Glutamatergic neuron (in vitro differentiated cells): ENCODE measurements around the gene B3GALNT1. TPM values are rescaled to one million over a fixed set of nuclear protein-coding genes. Genes with fewer than 3 reads are reported as not detected.

ENCODE experiments used
- DNase-seq: peaks from one replicate; pipeline ENCODE4 v3.0.0; 2022
- H3K27ac Mint-ChIP-seq: one replicate; pipeline ENCODE4 v1.8.0; 2020; ENCODE audit warnings: mild to moderate bottlenecking, mixed read lengths, inconsistent platforms; ENCODE audit not compliant: unreplicated experiment
- H3K27me3 Mint-ChIP-seq: one replicate; pipeline ENCODE4 v1.8.0; 2020; ENCODE audit warnings: mild to moderate bottlenecking, moderate library complexity, mixed read lengths, inconsistent platforms; ENCODE audit not compliant: unreplicated experiment
- H3K36me3 Mint-ChIP-seq: one replicate; pipeline ENCODE4 v1.8.0; 2020; ENCODE audit warnings: mild to moderate bottlenecking, mixed read lengths, inconsistent platforms; ENCODE audit not compliant: unreplicated experiment
- H3K4me1 Mint-ChIP-seq: one replicate; pipeline ENCODE4 v1.8.0; 2020; ENCODE audit warnings: mild to moderate bottlenecking, low read depth, mixed read lengths, inconsistent platforms; ENCODE audit not compliant: unreplicated experiment
- H3K4me3 Mint-ChIP-seq: one replicate; pipeline ENCODE4 v1.8.0; 2020; ENCODE audit warnings: mild to moderate bottlenecking, mixed read lengths, inconsistent platforms; ENCODE audit not compliant: unreplicated experiment
- H3K9me3 Mint-ChIP-seq: one replicate; pipeline ENCODE4 v1.8.0; 2020; ENCODE audit warnings: mild to moderate bottlenecking, moderate library complexity, mixed read lengths, inconsistent platforms; ENCODE audit not compliant: unreplicated experiment
- total RNA-seq: library from RNA; stranded (reverse); fragmentation: NEBNext Ultra II Directional; extraction: Animal tissue kit (Norgen Biotek cat#: 25700); gene quantifications from one replicate; pipeline ENCODE4 v1.2.1, GENCODE V29; 2021; ENCODE audit not compliant: unreplicated experiment
- TF ChIP-seq, protein P1 (sequence below): fragments of 200-600 bp; sonication (generic); IDR thresholded peaks from one replicate; pipeline ENCODE4 v1.5.0; 2021; ENCODE audit not compliant: partially characterized antibody, unreplicated experiment

The B3GALNT1 gene
- total RNA-seq, 1 donor from 2014 or later, result 2.6 TPM

DNA sequence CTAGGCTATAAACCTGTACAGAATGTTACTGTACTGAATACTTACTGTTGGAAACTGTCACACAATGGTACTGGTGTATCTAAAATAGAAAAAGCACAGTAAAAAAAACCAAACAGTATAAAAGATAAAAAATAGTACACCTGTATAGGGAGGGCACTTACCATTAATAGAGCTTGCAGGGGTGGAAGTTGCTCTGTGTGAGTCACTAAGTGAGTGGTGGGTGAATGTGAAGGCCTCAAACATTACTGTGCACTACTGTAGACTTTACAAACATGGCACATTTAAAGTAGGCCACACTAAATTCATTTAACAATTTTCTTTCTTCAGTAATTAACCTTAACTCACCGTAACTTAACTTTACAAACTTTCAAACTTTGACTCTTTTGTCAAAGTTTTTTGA lies 22.0 kb downstream of the B3GALNT1 start:
- H3K36me3 Mint-ChIP-seq, result no peaks in the 10 kb centered on the region
- H3K4me3 Mint-ChIP-seq, result no peak overlapping the region
- TF ChIP-seq, protein P1, sequence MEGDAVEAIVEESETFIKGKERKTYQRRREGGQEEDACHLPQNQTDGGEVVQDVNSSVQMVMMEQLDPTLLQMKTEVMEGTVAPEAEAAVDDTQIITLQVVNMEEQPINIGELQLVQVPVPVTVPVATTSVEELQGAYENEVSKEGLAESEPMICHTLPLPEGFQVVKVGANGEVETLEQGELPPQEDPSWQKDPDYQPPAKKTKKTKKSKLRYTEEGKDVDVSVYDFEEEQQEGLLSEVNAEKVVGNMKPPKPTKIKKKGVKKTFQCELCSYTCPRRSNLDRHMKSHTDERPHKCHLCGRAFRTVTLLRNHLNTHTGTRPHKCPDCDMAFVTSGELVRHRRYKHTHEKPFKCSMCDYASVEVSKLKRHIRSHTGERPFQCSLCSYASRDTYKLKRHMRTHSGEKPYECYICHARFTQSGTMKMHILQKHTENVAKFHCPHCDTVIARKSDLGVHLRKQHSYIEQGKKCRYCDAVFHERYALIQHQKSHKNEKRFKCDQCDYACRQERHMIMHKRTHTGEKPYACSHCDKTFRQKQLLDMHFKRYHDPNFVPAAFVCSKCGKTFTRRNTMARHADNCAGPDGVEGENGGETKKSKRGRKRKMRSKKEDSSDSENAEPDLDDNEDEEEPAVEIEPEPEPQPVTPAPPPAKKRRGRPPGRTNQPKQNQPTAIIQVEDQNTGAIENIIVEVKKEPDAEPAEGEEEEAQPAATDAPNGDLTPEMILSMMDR, result no peak
- no peak overlapping the region for H3K27ac Mint-ChIP-seq
- no peaks in the 10 kb centered on the region for H3K9me3 Mint-ChIP-seq
- no peaks in the 10 kb centered on the region for H3K27me3 Mint-ChIP-seq
- H3K4me1 Mint-ChIP-seq, result no peaks in the 10 kb centered on the region
- no peak for DNase-seq

DNA sequence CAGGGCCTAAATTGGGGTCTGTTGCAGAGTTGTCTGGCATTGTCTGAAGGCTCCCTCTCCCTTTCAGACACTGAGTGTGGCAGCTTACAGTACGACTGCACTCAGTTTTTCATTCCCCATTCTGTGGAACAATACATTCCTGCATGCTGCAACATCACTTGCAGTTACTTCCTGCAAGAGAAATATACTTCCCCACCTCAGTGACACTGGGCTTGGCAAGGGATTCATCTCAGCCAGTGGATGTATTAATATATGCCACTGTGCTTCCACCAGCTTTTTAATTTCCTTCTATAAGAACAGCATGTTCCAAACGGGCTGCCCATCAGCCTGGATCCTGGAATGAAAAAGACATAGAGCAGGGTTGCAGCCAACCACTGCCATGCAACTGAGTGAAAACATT lies 23.1 kb downstream of the B3GALNT1 start:
- H3K9me3 Mint-ChIP-seq, result no peaks in the 10 kb centered on the region
- no peaks in the 10 kb centered on the region for H3K36me3 Mint-ChIP-seq
- TF ChIP-seq, protein P1, result no peak
- no peak overlapping the region for H3K4me3 Mint-ChIP-seq
- no peak overlapping the region for H3K27ac Mint-ChIP-seq
- H3K4me1 Mint-ChIP-seq, result peaks cover 3% of the 10 kb centered on the region
- no peak for DNase-seq
- H3K27me3 Mint-ChIP-seq, result no peaks in the 10 kb centered on the region

DNA sequence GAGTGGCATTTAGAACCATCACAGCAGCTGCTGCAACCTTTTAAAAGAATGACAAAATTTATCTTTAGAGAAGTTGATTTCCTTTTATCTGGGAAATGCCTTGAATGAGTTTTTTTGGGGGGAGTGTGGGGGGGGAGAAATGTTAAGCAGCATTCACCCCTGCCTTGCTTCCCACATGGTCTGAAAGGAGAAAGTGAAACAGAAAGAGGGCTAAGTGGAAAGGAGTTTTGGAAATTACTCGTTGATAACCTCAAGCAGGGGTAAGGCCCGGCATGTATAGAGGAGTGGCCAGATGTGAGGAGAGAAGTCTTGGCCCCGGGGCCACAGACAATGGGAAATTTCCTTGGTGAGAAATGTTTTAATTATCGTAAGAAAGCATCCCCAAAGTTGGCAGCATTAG lies 23.5 kb downstream of the B3GALNT1 start:
- no peaks in the 10 kb centered on the region for H3K9me3 Mint-ChIP-seq
- TF ChIP-seq, protein P1, result no peak
- H3K27ac Mint-ChIP-seq, result no peak overlapping the region
- H3K27me3 Mint-ChIP-seq, result no peaks in the 10 kb centered on the region
- H3K4me1 Mint-ChIP-seq, result peaks cover 6% of the 10 kb centered on the region
- no peaks in the 10 kb centered on the region for H3K36me3 Mint-ChIP-seq
- no peak overlapping the region for H3K4me3 Mint-ChIP-seq
- DNase-seq, result no peak

DNA sequence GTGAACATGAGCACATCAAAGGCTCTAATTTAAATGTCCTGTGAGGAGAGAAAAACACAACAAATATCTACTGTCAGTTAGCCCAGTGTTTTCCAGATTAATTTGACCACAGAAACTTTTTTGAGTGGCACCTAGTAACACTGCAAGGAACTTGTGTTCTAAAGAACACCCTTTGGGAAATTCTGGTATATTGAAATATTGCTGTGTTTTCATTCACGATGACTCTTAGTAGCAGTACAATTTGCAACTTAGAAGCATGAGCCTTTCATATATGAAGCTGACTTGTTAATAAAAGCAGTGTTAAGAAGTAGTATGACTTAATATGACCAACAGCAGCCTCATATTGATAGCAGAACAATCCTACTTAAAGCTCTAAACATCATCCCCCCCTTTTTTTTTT lies 32.0 kb downstream of the B3GALNT1 start:
- DNase-seq, result no peak
- Mint-ChIP-seq H3K27ac (no peak overlapping the region), H3K4me3 (no peak overlapping the region), H3K4me1 (peaks cover 38% of the 10 kb centered on the region), H3K9me3 (no peaks in the 10 kb centered on the region), H3K27me3 (no peaks in the 10 kb centered on the region), H3K36me3 (no peaks in the 10 kb centered on the region)
- TF ChIP-seq, protein P1, result no peak

DNA sequence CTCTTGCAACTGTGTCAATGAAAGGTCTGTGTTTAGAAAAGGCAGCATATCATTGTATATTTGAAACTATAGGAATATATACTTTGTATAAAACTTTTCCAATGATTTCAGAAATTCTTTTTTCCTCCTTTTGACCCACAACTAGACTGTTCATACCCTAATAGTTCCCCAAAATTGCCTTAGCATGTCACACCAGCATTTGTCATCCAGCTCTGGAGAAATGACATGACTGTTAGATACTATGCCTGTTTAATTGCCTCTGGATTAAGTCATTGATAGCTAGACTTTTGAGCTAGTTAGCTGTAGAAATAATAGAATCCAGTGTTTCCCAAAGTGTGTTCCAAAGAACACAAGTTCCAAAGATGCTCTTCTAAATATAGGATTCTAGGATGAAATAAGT lies 32.4 kb downstream of the B3GALNT1 start:
- TF ChIP-seq, protein P1, result no peak
- DNase-seq, result no peak
- Mint-ChIP-seq H3K4me3 (no peak overlapping the region), H3K27ac (no peak overlapping the region), H3K4me1 (peaks cover 39% of the 10 kb centered on the region), H3K9me3 (no peaks in the 10 kb centered on the region), H3K36me3 (no peaks in the 10 kb centered on the region), H3K27me3 (no peaks in the 10 kb centered on the region)
